Stomach (tissue), 9 donors: ENCODE data around the gene MST1R. TPM values are rescaled to one million over a fixed set of nuclear protein-coding genes. Genes with fewer than 3 reads are reported as not detected.

Experiments
- DNase-seq, 2 donors: peaks; one replicate each; pipeline versions ENCODE4 v3.0.0 to v3.0.0-alpha.2; 2013 to 2019
- H3K27ac ChIP-seq, 5 donors: fragments of 200-600 bp in 4 of 5; sonication (generic) in 4 of 5; one replicate each; pipeline ENCODE4 v1.5.1; 2013 to 2019; ENCODE audit warnings: mild to moderate bottlenecking in 1 of 5, moderate library complexity in 1 of 5
- H3K27me3 ChIP-seq, 3 donors: fragments of 200-600 bp; sonication (generic); one replicate each; pipeline ENCODE4 v1.5.1; 2017 to 2019; ENCODE audit warnings: mixed run types in 1 of 3
- H3K36me3 ChIP-seq, 4 donors: fragments of 200-600 bp; sonication (generic); 1 replicate in 3 of 4; 2 replicates in 1 of 4; pipeline ENCODE4 v1.5.1; 2016 to 2019
- H3K4me1 ChIP-seq, 4 donors: fragments of 200-600 bp; sonication (generic); one replicate each; pipeline ENCODE4 v1.5.1; 2016 to 2019
- H3K4me3 ChIP-seq, 4 donors: fragments of 200-600 bp; sonication (generic) in 3 of 4; one replicate each; pipeline ENCODE4 v1.5.1; 2016 to 2019; ENCODE audit warnings: mild to moderate bottlenecking in 1 of 4
- H3K9me3 ChIP-seq, 4 donors: fragments of 200-600 bp; sonication (generic); one replicate each; pipeline ENCODE4 v1.5.1; 2016 to 2019
- EP300 ChIP-seq: sonication (generic); formaldehyde crosslinking; IDR thresholded peaks from one replicate; pipeline ENCODE4 v1.6.1; 2017; ENCODE audit warnings: antibody characterized with exemption
- POLR2A ChIP-seq, 4 donors: fragments of 450-650 bp; IDR thresholded peaks; one replicate each; pipeline ENCODE4 v1.6.1; 2016; ENCODE audit warnings: antibody characterized with exemption in 4 of 4, control low read depth in 2 of 4, mild to moderate bottlenecking in 1 of 4, moderate library complexity in 1 of 4
- POLR2AphosphoS5 ChIP-seq, 3 donors: sonication (generic); formaldehyde crosslinking; IDR thresholded peaks; one replicate each; pipeline ENCODE4 v1.6.1; 2016; ENCODE audit warnings: antibody characterized with exemption in 3 of 3
- WGBS, 5 donors: extraction: QIAGEN DNeasy Blood & Tissue Kit in 3 of 5; methylation state at CpG; one replicate each; pipeline versions ENCODE4 v1.1.5 to v1.1.7; 2013 to 2018; 5-methylcytosine and 5-hydroxymethylcytosine counted together
- intact Hi-C: fragments of 100-400 bp; cut with DNase I; formaldehyde crosslinking; loops from one replicate; pipeline ENCODE4 v1.15.1; 2023; ENCODE audit warnings: low total_unique reads
- polyA plus RNA-seq, 3 donors: library from polyadenylated mRNA; stranded (reverse); fragments of 200-250 nt; gene quantifications; one replicate each; pipeline ENCODE4 v1.2.3, GENCODE V29; 2013
- total RNA-seq, 5 donors: library from RNA; depleted of rRNA; stranded (reverse); fragments of >200 nt; gene quantifications; one replicate each; pipeline versions ENCODE4 v1.1.0 to v1.2.3, GENCODE V29; 2014 to 2016
- TF ChIP-seq, protein P1 (sequence below), 7 experiments: fragments of 450-650 bp in 4 of 7; fragments of 200-600 bp in 3 of 7; sonication (generic) in 3 of 7; IDR thresholded peaks; one replicate each; pipeline ENCODE4 v1.5.1; 2016 to 2019; ENCODE audit warnings: antibody characterized with exemption in 7 of 7, control low read depth in 2 of 7, mild to moderate bottlenecking in 1 of 7
- donor health status: healthy with polysubstance abuse.
- donor health status: Bipolar disorder and iron deficiency.
- donor health status: healthy.

The MST1R gene
- total and polyA plus RNA-seq, 8 donors, result 15.9 to 386 (median 76.7) TPM

DNA sequence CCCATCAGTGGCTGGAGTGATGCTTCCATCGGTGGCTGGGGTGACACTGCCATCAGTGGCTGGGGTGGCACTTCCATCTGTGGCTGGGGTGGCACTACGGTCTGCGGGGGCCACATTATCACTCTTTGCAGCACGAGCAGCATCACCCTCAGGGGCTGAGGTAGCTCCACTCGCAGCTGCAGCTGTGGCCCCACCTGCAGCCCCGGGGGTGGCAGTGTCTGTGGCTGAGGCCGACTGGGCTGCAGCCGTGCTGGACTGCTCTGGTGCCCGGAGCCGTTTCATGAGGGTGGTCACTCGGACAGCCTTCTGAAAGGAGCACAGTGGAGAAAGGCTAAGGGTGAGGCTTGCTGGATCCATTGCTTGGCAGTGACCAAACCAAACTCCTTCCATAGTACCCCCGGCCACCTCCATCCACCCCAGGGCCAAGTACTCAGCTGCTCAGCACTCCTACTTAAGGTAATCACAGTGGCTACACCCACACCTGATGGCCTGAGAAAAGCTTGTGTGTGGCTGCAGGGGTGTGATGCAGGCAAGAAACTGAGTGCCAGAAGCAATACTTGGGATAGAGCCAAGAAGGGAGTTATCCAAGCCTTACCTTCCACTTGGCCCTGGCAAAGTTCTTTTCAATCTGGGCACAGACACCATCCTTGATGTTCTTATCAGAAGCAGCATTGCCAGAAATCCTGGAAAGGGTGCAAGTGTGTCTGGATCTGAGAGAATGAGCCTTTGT is 43.9 kb downstream of the MST1R start:
- peaks cover 9 to 15% (median 11%) of the 10 kb centered on the region in 4 donors for H3K4me1 ChIP-seq
- TF ChIP-seq EP300, result no peak
- TF ChIP-seq POLR2AphosphoS5 (IDR thresholded peaks at IDR 0.05), result no peak
- peaks cover 0 to 14% (median 7%) of the 10 kb centered on the region in 3 donors for H3K27me3 ChIP-seq
- intact Hi-C loops, result no loop called here
- H3K27ac ChIP-seq, result no peak overlapping the region
- WGBS, 5 donors, result 60 to 88% (median 80%) methylated on average over 1 to 12 of the region's 12 CpGs
- peak in 1 of 2 donors; percentile 0 for DNase-seq
- no peaks in the 10 kb centered on the region for H3K36me3 ChIP-seq
- no peaks in the 10 kb centered on the region for H3K9me3 ChIP-seq
- H3K4me3 ChIP-seq, result no peak overlapping the region

DNA sequence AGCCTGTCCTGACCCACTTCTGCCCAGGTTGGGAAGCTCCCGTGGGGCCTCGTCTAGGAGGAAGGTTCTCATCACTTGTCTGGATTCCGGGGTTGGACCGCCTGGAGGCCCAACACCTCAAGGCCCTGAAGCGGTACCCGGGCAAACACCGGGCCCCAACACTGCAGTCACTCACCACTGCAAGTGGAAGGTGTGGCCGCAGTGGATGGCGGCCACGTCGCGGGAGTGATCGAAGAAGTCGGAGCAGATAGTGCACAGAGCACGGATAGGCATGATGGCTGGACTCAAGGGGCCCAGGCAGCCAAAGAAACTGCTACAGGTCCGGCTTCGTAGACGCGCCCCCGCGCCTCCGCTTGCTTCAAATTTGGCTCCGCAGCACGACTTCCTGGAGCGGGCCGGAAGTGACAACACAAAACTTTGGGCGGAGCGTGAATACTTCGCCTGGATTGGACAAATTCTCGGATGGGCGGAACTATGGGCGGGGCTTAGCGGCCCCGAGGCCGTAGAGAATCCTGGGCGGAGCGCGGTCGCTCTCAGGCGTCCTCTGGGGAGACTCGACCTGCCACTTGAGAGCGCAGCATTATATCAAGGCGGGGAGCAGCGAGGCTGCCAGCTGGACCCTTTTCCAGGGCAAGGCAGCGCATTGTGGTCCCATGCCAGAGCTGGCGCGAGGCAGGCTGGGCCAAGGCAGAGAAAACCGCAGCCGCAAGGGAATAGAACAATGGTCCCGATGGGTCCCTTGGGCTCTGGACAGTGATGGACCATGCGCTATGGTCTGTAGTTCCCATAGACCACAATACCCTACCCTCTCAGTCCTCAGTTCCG is 47.3 kb downstream of the MST1R start, which contains the start of gene TRAIP:
TSS of gene TRAIP (minus strand) at position 384 of the 825 bp plus-strand sequence. CDS start at position 273, 111 bp downstream.
- H3K4me1 ChIP-seq, result peaks cover 9 to 15% (median 11%) of the 10 kb centered on the region in 4 donors
- no peak for TF ChIP-seq POLR2A (IDR thresholded peaks at IDR 0.05)
- TF ChIP-seq POLR2AphosphoS5 (IDR thresholded peaks at IDR 0.05), result peak; percentile 24 to 80 (median 57)
- H3K9me3 ChIP-seq, result no peaks in the 10 kb centered on the region
- H3K27me3 ChIP-seq, result no peaks in the 10 kb centered on the region
- H3K4me3 ChIP-seq, result peak within 1 kb of the TSS; percentile 54 to 70 (median 65)
- intact Hi-C loops, result no loop called here
- H3K27ac ChIP-seq, result peak within 1 kb of the TSS; percentile 70 to 84 (median 76)
- H3K36me3 ChIP-seq, result no peaks in the 10 kb centered on the region
- WGBS, 5 donors, result 2 to 5% (median 3%) methylated on average over 7 to 52 of the region's 52 CpGs
- peak in 1 of 2 donors; percentile 95 for DNase-seq

DNA sequence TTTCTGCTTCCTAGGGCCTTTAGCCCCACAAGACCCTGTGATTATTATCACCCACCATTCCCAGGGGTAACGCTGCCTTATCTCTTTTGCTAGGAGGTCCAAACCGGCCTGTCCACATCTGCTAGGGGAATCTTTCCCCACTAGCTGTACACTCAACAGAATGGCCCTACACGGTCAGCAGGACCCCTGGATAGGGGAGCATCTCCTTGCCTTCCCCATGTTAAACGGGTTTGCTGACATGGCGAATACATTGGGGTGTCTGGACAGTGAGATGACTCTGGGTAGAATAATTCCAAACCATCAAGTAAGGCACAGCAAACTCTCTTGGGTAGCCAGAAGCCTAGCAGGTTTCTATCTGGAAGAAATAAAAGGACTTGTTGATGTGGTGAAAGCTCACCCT is 48.0 kb downstream of the MST1R start:
- DNase-seq, result peak in 1 of 2 donors; percentile 0
- TF ChIP-seq, protein P1, sequence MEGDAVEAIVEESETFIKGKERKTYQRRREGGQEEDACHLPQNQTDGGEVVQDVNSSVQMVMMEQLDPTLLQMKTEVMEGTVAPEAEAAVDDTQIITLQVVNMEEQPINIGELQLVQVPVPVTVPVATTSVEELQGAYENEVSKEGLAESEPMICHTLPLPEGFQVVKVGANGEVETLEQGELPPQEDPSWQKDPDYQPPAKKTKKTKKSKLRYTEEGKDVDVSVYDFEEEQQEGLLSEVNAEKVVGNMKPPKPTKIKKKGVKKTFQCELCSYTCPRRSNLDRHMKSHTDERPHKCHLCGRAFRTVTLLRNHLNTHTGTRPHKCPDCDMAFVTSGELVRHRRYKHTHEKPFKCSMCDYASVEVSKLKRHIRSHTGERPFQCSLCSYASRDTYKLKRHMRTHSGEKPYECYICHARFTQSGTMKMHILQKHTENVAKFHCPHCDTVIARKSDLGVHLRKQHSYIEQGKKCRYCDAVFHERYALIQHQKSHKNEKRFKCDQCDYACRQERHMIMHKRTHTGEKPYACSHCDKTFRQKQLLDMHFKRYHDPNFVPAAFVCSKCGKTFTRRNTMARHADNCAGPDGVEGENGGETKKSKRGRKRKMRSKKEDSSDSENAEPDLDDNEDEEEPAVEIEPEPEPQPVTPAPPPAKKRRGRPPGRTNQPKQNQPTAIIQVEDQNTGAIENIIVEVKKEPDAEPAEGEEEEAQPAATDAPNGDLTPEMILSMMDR (IDR thresholded peaks at IDR 0.05), result no peak
- TF ChIP-seq POLR2AphosphoS5 (IDR thresholded peaks at IDR 0.05) (no peak), EP300 (no peak), POLR2A (IDR thresholded peaks at IDR 0.05) (no peak)
- Histone ChIP-seq H3K9me3 (no peaks in the 10 kb centered on the region), H3K4me1 (peaks cover 9 to 15% (median 11%) of the 10 kb centered on the region in 4 donors), H3K27ac (peak overlapping the region in 1 of 5 donors; percentile 70), H3K27me3 (no peaks in the 10 kb centered on the region), H3K36me3 (no peaks in the 10 kb centered on the region), H3K4me3 (peak overlapping the region; percentile 54 to 70 (median 65))
- intact Hi-C loops, result no loop called here
- WGBS, 5 donors, result 37 to 65% (median 44%) methylated on average over 4 to 5 of the region's 5 CpGs

DNA sequence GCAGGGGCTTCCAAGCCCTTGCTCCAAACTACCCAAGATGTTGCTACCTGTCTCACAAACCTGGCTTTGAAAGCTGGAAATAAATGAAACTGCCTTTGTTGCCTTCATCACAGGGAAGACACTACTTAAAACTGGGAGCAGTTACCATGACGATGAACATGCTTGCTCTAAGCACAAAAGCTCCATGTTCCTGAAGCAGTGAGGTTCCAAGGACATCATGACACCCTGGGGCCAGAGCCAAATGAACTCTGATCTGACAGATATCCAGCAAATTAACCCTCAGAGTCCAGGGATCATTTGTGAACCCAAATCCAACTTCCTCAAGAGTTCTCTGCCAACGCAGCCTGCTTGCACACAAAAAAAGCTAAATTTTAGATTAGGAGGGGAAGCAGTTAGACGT is 58.0 kb downstream of the MST1R start:
- Histone ChIP-seq H3K27ac (no peak overlapping the region), H3K36me3 (peaks cover 0 to 8% (median 0%) of the 10 kb centered on the region in 4 donors), H3K4me1 (peaks cover 0 to 7% (median under 1%) of the 10 kb centered on the region in 4 donors), H3K9me3 (no peaks in the 10 kb centered on the region), H3K27me3 (no peaks in the 10 kb centered on the region), H3K4me3 (no peak overlapping the region)
- intact Hi-C loops, result no loop called here
- TF ChIP-seq, protein P1 (IDR thresholded peaks at IDR 0.05), result no peak
- no peak for TF ChIP-seq EP300
- TF ChIP-seq POLR2AphosphoS5 (IDR thresholded peaks at IDR 0.05), result no peak
- TF ChIP-seq POLR2A (IDR thresholded peaks at IDR 0.05), result no peak
- 69 to 92% (median 90%) methylated on average over 3 of the region's 3 CpGs for WGBS, 5 donors
- no peak for DNase-seq

DNA sequence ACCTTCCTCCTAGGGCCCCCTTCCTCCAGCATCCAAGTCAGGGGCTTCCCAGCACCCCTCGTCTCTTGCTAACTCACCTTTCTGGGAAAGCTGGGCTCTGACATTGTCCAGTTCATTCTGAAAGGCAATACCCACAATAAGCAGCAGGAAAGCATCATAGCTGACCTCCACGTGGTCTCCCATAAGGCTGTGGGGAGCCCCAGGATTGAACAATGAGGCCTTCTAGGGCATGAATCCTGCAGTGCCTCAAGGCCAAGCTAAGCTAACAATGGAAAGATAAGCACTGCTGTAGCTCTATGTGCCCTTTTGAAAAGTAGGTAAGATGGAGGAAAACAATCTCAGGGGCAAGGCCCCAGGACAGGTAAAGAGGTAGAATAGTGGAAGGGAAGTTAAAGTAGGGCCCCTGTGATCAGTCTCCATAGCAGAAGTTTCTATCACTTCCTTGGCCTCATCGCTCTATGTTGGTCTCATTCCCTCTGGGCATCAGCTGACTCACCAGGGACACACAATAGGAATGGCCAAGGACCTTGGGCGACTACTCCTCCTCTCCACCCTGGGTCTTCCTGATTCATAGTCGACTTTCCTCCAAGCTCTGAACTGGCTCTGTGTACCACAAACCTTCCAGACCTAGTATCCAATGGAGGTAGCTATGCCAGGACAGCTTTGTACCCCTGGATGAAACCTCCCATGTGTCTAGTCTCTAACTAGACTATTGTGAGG is 59.0 kb downstream of the MST1R start:
- Histone ChIP-seq H3K27me3 (no peaks in the 10 kb centered on the region), H3K4me1 (peaks cover 0 to 13% (median 6%) of the 10 kb centered on the region in 4 donors), H3K9me3 (no peaks in the 10 kb centered on the region), H3K36me3 (peaks cover 0 to 8% (median 0%) of the 10 kb centered on the region in 4 donors), H3K4me3 (no peak overlapping the region), H3K27ac (no peak overlapping the region)
- intact Hi-C loops, result no loop called here
- TF ChIP-seq POLR2A (IDR thresholded peaks at IDR 0.05), result no peak
- TF ChIP-seq, protein P1 (IDR thresholded peaks at IDR 0.05), result no peak
- TF ChIP-seq POLR2AphosphoS5 (IDR thresholded peaks at IDR 0.05), result no peak
- TF ChIP-seq EP300, result no peak
- WGBS, 5 donors, result 65 to 82% (median 78%) methylated on average over 4 to 5 of the region's 5 CpGs
- no peak for DNase-seq
